Ishikawa (cell line): ENCODE results near the gene NWD2.

Source experiments
- CEBPB ChIP-seq: IDR thresholded peaks from 2 replicates; pipeline ENCODE4 v1.6.1; 2012
- CREB1 ChIP-seq: IDR thresholded peaks from 2 replicates; pipeline ENCODE4 v1.6.1; 2012; ENCODE audit warnings: low read depth
- EGR1 ChIP-seq: IDR thresholded peaks from 2 replicates; pipeline ENCODE4 v1.6.1; 2012
- EP300 ChIP-seq: IDR thresholded peaks from 2 replicates; pipeline ENCODE4 v1.6.1; 2012; ENCODE audit warnings: borderline replicate concordance
- FOXM1 ChIP-seq: IDR thresholded peaks from 2 replicates; pipeline ENCODE4 v1.6.1; 2012; ENCODE audit warnings: low read depth, borderline replicate concordance
- MAX ChIP-seq: IDR thresholded peaks from 2 replicates; pipeline ENCODE4 v1.6.1; 2012
- NFIC ChIP-seq: IDR thresholded peaks from 2 replicates; pipeline ENCODE4 v1.6.1; 2012
- RAD21 ChIP-seq: IDR thresholded peaks from 2 replicates; pipeline ENCODE4 v1.6.1; 2012; ENCODE audit warnings: low read depth
- REST ChIP-seq: IDR thresholded peaks from 2 replicates; pipeline ENCODE4 v1.6.1; 2012; ENCODE audit warnings: low read depth, mild to moderate bottlenecking
- TAF1 ChIP-seq: IDR thresholded peaks from 2 replicates; pipeline ENCODE4 v1.6.1; 2012; ENCODE audit warnings: low read depth, mild to moderate bottlenecking
- TCF12 ChIP-seq: IDR thresholded peaks from 2 replicates; pipeline ENCODE4 v1.6.1; 2012; ENCODE audit warnings: low read depth
- TEAD4 ChIP-seq: IDR thresholded peaks from 2 replicates; pipeline ENCODE4 v1.6.1; 2012
- USF1 ChIP-seq: IDR thresholded peaks from 2 replicates; pipeline ENCODE4 v1.6.1; 2012
- YY1 ChIP-seq: IDR thresholded peaks from 2 replicates; pipeline ENCODE4 v1.6.1; 2012; ENCODE audit warnings: low read depth
- ZBTB7A ChIP-seq: IDR thresholded peaks from 2 replicates; pipeline ENCODE4 v1.6.1; 2012; ENCODE audit warnings: low read depth

The NWD2 gene

GRCh38 chr4:37381040-37381668 lies 136.6 kb downstream of the NWD2 start:
- TF ChIP-seq YY1 = no peak
- TF ChIP-seq FOXM1 = no peak
- no peak for TF ChIP-seq ZBTB7A
- TF ChIP-seq CREB1 = no peak
- TF ChIP-seq CEBPB = no peak
- no peak for TF ChIP-seq USF1
- no peak for TF ChIP-seq EP300
- TF ChIP-seq NFIC = no peak

GRCh38 chr4:37383579-37384229 lies 139.2 kb downstream of the NWD2 start:
- TF ChIP-seq MAX (no peak), RAD21 (peak; percentile 52)

GRCh38 chr4:37385424-37385823 lies 140.9 kb downstream of the NWD2 start:
- no peak for TF ChIP-seq TAF1
- no peak for TF ChIP-seq NFIC
- no peak for TF ChIP-seq MAX
- TF ChIP-seq YY1 = no peak
- no peak for TF ChIP-seq CEBPB
- no peak for TF ChIP-seq CREB1
- no peak for TF ChIP-seq REST
- TF ChIP-seq ZBTB7A = no peak
- TF ChIP-seq TCF12 = no peak
- TF ChIP-seq TEAD4 = no peak
- TF ChIP-seq USF1 = no peak
- no peak for TF ChIP-seq RAD21
- no peak for TF ChIP-seq EGR1

GRCh38 chr4:37388681-37389365 lies 144.3 kb downstream of the NWD2 start:
- TF ChIP-seq TCF12 = no peak
- no peak for TF ChIP-seq FOXM1
- TF ChIP-seq TEAD4 = no peak
- no peak for TF ChIP-seq REST
- no peak for TF ChIP-seq NFIC
- no peak for TF ChIP-seq USF1
- TF ChIP-seq EP300 = no peak
- TF ChIP-seq CREB1 = no peak
- no peak for TF ChIP-seq EGR1
- TF ChIP-seq ZBTB7A = no peak
- no peak for TF ChIP-seq CEBPB
- no peak for TF ChIP-seq MAX

GRCh38 chr4:37389366-37389765 lies 144.8 kb downstream of the NWD2 start:
- TF ChIP-seq ZBTB7A (no peak), TCF12 (no peak), TEAD4 (no peak), EP300 (no peak), CEBPB (no peak), EGR1 (no peak), NFIC (no peak), YY1 (no peak), TAF1 (no peak), USF1 (no peak), MAX (no peak), REST (no peak), RAD21 (no peak), FOXM1 (no peak), CREB1 (no peak)
